HUES48 (cell line): Measurements from ENCODE around the gene MYLK3.
"Not testable (repeated sequence)": the region's sequence is repeated elsewhere in the genome, so short reads cannot be mapped to it uniquely, and the experiment has no call there.

ENCODE experiments used
- H3K27ac ChIP-seq: one replicate; pipeline ENCODE4 v1.7.0; 2013; ENCODE audit warnings: low read depth, low read length, inconsistent platforms
- H3K27me3 ChIP-seq: 2 replicates; pipeline ENCODE4 v1.6.1; 2013; ENCODE audit warnings: mild to moderate bottlenecking, low read length; ENCODE audit not compliant: control insufficient read depth, insufficient read depth
- H3K36me3 ChIP-seq: 2 replicates; pipeline ENCODE4 v1.6.1; 2013; ENCODE audit warnings: low read length; ENCODE audit not compliant: control insufficient read depth, insufficient read depth
- H3K4me1 ChIP-seq: 2 replicates; pipeline ENCODE4 v1.6.1; 2013; ENCODE audit warnings: mild to moderate bottlenecking, low read length; ENCODE audit not compliant: control insufficient read depth, insufficient read depth
- H3K4me3 ChIP-seq: 2 replicates; pipeline ENCODE4 v1.5.1; 2013; ENCODE audit warnings: mild to moderate bottlenecking, low read depth, low read length
- H3K9ac ChIP-seq: 2 replicates; pipeline ENCODE4 v1.6.1; 2013; ENCODE audit warnings: mild to moderate bottlenecking, low read depth, low read length, moderate library complexity
- H3K9me3 ChIP-seq: 2 replicates; pipeline ENCODE4 v1.6.1; 2013; ENCODE audit warnings: low read length; ENCODE audit not compliant: control insufficient read depth, insufficient read depth

MYLK3 gene

DNA sequence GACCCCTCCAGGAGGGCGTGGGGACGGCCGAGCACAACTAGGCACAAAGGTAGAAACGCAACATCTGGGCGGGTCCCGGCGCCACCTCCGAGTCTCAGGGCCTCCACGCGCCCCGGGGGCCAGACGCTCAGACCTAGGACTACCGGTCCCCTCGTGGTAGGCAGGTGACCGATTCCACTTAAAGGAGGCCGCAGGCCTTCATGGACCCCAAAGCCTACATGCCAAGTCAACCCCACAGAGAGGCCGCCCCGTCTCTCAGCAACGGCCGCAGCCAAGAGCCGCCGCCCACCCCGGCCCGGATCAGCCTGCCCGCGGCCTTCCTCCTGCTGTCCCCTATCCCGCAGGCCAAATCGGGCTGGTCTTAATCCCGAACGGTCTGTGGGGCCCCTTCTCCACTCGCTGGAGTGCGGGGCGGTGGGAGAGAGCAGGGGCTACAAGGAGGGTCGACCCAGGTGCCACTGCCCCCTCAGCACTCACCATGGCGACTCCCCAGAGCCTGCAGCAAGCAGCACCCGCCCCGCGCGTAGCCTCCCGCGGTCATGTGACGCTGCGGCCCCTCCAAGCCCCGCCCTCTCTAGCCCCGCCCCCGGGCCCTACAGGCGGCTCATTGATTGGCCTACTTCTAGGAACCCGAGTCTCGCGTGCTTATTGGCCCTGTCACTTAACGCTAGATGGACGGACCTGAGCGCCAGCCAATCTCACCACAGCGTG lies 59.3 kb downstream of the MYLK3 start, which contains the start of gene VPS35:
Gene VPS35 (minus strand): TSS at position 525 of the 711 bp plus-strand sequence. CDS start 45 bp downstream, at position 480.
- H3K27me3 ChIP-seq: no peaks in the 10 kb centered on the region

GRCh38 chr16:46688101-46688653 lies 60.0 kb downstream of the MYLK3 start:
- H3K27ac ChIP-seq: peak overlapping the region; percentile 98
- H3K4me1 ChIP-seq: peaks cover 21% of the 10 kb centered on the region; the same call in 1 of the 2 replicates
- peaks cover 23% of the 10 kb centered on the region for H3K36me3 ChIP-seq

More for the DNA sequence above, 59.3 kb downstream of the MYLK3 start, which contains the start of gene VPS35:
- peaks cover 21% of the 10 kb centered on the region; the same call in 1 of the 2 replicates for H3K4me1 ChIP-seq
- peak within 1 kb of the TSS; percentile 94 for H3K4me3 ChIP-seq
- H3K27ac ChIP-seq: peak within 1 kb of the TSS; percentile 98
- no peaks in the 10 kb centered on the region for H3K9me3 ChIP-seq
- peak within 1 kb of the TSS; percentile 94 for H3K9ac ChIP-seq
- H3K36me3 ChIP-seq: peaks cover 27% of the 10 kb centered on the region

GRCh38 chr16:46687486-46687885 lies 60.7 kb downstream of the MYLK3 start:
- Histone ChIP-seq H3K36me3 (peaks cover 21% of the 10 kb centered on the region), H3K4me1 (peaks cover 21% of the 10 kb centered on the region; the same call in 1 of the 2 replicates), H3K27ac (no peak overlapping the region), H3K9me3 (no peaks in the 10 kb centered on the region), H3K4me3 (peak overlapping the region; percentile 94), H3K27me3 (no peaks in the 10 kb centered on the region), H3K9ac (no peak overlapping the region)

More at GRCh38 chr16:46688101-46688653, 60.0 kb downstream of the MYLK3 start:
- Histone ChIP-seq H3K27me3 (no peaks in the 10 kb centered on the region), H3K4me3 (peak overlapping the region; percentile 94), H3K9ac (peak overlapping the region; percentile 78), H3K9me3 (no peaks in the 10 kb centered on the region)

- no peak overlapping the region for H3K27ac ChIP-seq
Observed at GRCh38 chr16:46686815-46687473, 61.2 kb downstream of the MYLK3 start.

DNA sequence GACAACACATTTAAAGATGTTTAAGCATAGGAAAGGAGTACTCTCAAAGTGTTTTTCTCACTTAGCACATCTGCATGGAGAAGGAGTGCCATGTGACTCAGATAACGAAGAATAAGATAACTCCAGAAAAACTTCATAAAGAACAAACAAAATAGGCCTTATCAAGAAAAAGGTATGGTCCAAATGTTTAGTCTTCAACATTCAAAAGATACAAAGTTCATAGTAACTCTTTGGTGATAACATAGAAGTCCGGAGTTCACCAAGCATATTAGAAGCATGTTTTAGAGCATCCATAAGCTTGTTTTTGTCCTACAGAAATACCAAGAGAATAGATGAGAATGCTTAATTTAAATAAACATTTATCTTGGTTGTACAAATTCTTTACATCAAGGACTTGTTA lies 66.3 kb downstream of the MYLK3 start:
- not testable (repeated sequence) for H3K9ac ChIP-seq, H3K4me3 ChIP-seq, H3K9me3 ChIP-seq, H3K4me1 ChIP-seq, H3K27me3 ChIP-seq, H3K27ac ChIP-seq
- H3K36me3 ChIP-seq: peaks cover 55% of the 10 kb centered on the region

More at GRCh38 chr16:46686815-46687473, 61.2 kb downstream of the MYLK3 start:
- H3K9me3 ChIP-seq: no peaks in the 10 kb centered on the region
- no peaks in the 10 kb centered on the region for H3K27me3 ChIP-seq
- H3K4me1 ChIP-seq: peaks cover 21% of the 10 kb centered on the region; the same call in 1 of the 2 replicates
- peak overlapping the region; percentile 94 for H3K4me3 ChIP-seq
- no peak overlapping the region for H3K9ac ChIP-seq
- H3K36me3 ChIP-seq: peaks cover 21% of the 10 kb centered on the region

- not testable (repeated sequence) for H3K4me1 ChIP-seq, H3K4me3 ChIP-seq, H3K27me3 ChIP-seq, H3K9ac ChIP-seq, H3K27ac ChIP-seq, H3K9me3 ChIP-seq
- peaks cover 93% of the 10 kb centered on the region for H3K36me3 ChIP-seq
Observed at GRCh38 chr16:46677943-46678342, 70.2 kb downstream of the MYLK3 start.

DNA sequence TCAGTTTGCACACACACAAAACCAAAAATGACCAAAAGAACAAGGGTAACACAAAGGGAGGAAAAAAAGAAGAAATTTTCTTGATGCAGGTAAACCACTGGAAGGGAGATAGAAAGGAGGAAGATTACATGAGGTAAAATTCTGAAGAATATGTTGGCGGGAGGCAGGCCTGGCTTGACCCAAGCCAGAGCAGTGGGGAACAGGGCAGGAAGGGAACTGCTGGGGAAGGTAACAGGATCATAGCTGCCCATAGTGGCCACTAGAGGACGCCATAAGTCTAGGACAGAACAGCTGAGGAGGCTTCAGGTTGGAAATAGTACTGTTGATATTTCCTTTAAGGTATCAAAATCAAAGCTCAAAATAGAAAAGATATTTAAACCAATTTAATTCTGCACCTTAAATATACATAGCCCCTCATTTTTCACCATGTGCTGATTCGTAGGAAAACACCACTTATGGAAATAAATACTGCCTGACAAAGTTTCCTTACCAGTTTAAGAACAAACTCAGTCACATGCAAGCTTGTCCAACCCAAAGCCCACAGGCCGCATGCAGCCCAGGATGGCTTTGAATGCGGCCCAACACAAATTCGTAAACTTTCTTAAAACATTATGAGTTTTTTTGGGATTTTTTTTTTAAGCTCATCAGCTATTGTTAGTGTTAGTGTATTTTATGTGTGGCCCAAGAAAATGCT lies 74.7 kb downstream of the MYLK3 start:
- H3K4me3 ChIP-seq: no peak overlapping the region
- no peaks in the 10 kb centered on the region for H3K27me3 ChIP-seq
- no peak overlapping the region for H3K9ac ChIP-seq
- peaks cover 99% of the 10 kb centered on the region for H3K36me3 ChIP-seq
- no peaks in the 10 kb centered on the region for H3K4me1 ChIP-seq
- no peaks in the 10 kb centered on the region for H3K9me3 ChIP-seq
- H3K27ac ChIP-seq: peak overlapping the region; percentile 27

DNA sequence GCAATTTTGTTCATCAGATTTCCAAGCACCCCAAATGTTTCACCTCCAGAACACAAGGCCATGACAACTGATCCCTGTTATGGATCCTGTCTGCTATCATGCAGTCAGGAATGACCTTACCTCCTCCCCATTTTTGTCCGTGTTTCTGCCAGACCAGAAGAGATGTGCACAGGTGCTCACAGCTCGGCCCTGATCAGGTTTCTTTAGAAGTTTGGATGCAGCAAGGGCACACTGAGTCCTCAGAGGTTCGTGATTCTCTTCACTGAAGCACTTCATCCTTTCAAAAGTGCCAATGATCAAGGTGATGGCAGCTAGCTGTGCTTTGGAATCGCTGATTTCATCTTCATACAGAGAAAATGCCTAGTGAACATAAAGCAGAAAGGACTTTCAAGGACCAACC lies 86.0 kb downstream of the MYLK3 start:
- Histone ChIP-seq H3K27ac (no peak overlapping the region), H3K9ac (no peak overlapping the region), H3K4me3 (no peak overlapping the region), H3K27me3 (no peaks in the 10 kb centered on the region), H3K4me1 (no peaks in the 10 kb centered on the region), H3K9me3 (no peaks in the 10 kb centered on the region), H3K36me3 (peaks cover 77% of the 10 kb centered on the region)

DNA sequence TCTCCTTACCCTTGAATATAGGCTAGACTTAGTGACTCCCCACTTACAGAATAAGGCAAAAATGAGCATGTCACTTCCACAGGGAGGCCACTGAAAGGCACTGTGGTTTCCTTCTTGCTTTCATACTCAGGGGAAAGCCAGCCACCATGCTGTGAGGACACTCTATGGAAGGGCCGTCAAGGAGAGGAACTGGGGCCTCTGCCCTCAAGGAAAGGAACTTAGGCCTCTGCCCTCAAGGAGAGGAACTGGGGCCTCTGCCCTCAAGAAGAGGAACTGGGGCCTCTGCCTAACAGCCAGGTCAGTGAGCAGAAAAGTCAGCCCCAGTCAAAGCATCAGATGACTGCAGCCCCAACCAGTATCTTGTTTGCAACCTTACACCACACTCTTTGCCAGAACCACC lies 89.2 kb downstream of the MYLK3 start:
- H3K4me3 ChIP-seq: no peak overlapping the region

More for the DNA sequence above, 89.2 kb downstream of the MYLK3 start:
- Histone ChIP-seq H3K9me3 (no peaks in the 10 kb centered on the region), H3K27ac (no peak overlapping the region), H3K9ac (no peak overlapping the region), H3K4me1 (no peaks in the 10 kb centered on the region), H3K27me3 (no peaks in the 10 kb centered on the region), H3K36me3 (peaks cover 51% of the 10 kb centered on the region)
